Liver (tissue), 9 donors: ENCODE measurements around the gene ANKRD27. TPM values are rescaled to one million over a fixed set of nuclear protein-coding genes. Genes with fewer than 3 reads are reported as not detected.

ENCODE experiments used
- DNase-seq: peaks from one replicate; pipeline ENCODE4 v3.0.0-alpha.2; 2017; ENCODE audit warnings: low spot score
- H3K27ac ChIP-seq, 2 donors: one replicate each; pipeline ENCODE4 v1.7.0; 2013; ENCODE audit warnings: inconsistent platforms in 2 of 2, low read length in 2 of 2, control low read depth in 1 of 2, low read depth in 1 of 2, mild to moderate bottlenecking in 1 of 2
- H3K27me3 ChIP-seq, 4 donors: one replicate each; pipeline versions ENCODE4 v1.6.1 to v1.7.0; 2013; ENCODE audit warnings: low read length in 3 of 4, inconsistent platforms in 1 of 4, mild to moderate bottlenecking in 1 of 4, moderate library complexity in 1 of 4; ENCODE audit not compliant: control insufficient read depth in 4 of 4, insufficient read depth in 4 of 4
- H3K36me3 ChIP-seq, 4 donors: one replicate each; pipeline versions ENCODE4 v1.6.1 to v1.7.0; 2013; ENCODE audit warnings: low read length in 3 of 4, mild to moderate bottlenecking in 3 of 4, low read depth in 1 of 4, moderate library complexity in 1 of 4; ENCODE audit not compliant: control insufficient read depth in 4 of 4, insufficient read depth in 3 of 4
- H3K4me1 ChIP-seq, 4 donors: one replicate each; pipeline versions ENCODE4 v1.6.1 to v1.7.0; 2013; ENCODE audit warnings: low read length in 3 of 4, mild to moderate bottlenecking in 3 of 4, moderate library complexity in 1 of 4; ENCODE audit not compliant: control insufficient read depth in 4 of 4, insufficient read depth in 4 of 4
- H3K4me3 ChIP-seq, 3 donors: one replicate each; pipeline versions ENCODE4 v1.6.1 to v1.7.0; 2013; ENCODE audit warnings: low read length in 3 of 3, control low read depth in 1 of 3, low read depth in 1 of 3, mild to moderate bottlenecking in 1 of 3
- H3K9ac ChIP-seq, 2 donors: one replicate each; pipeline ENCODE4 v1.7.0; 2013; ENCODE audit warnings: low read length in 2 of 2, mild to moderate bottlenecking in 2 of 2, moderate library complexity in 2 of 2, control low read depth in 1 of 2, low read depth in 1 of 2
- H3K9me3 ChIP-seq, 4 donors: one replicate each; pipeline versions ENCODE4 v1.6.1 to v1.7.0; 2013; ENCODE audit warnings: low read length in 3 of 4; ENCODE audit not compliant: control insufficient read depth in 4 of 4
- EGR1 ChIP-seq, 2 donors: IDR thresholded peaks; 2 replicates each; pipeline ENCODE4 v1.6.1; 2016 to 2018; ENCODE audit warnings: antibody characterized with exemption in 2 of 2, low read depth in 2 of 2
- FOXA1 ChIP-seq: IDR thresholded peaks from 2 replicates; pipeline ENCODE4 v1.6.1; 2016; ENCODE audit warnings: antibody characterized with exemption
- FOXA2 ChIP-seq: IDR thresholded peaks from 2 replicates; pipeline ENCODE4 v1.6.1; 2016; ENCODE audit warnings: antibody characterized with exemption
- GABPA ChIP-seq, 2 donors: IDR thresholded peaks in 1 of 2; conservative IDR thresholded peaks in 1 of 2; 2 replicates each; pipeline ENCODE4 v1.6.1; 2016; ENCODE audit warnings: antibody characterized with exemption in 2 of 2, mild to moderate bottlenecking in 1 of 2, moderate library complexity in 1 of 2
- HNF4A ChIP-seq, 2 donors: conservative IDR thresholded peaks; 2 replicates each; pipeline ENCODE4 v1.6.1; 2016; ENCODE audit warnings: antibody characterized with exemption in 2 of 2, mild to moderate bottlenecking in 2 of 2
- JUND ChIP-seq, 2 donors: IDR thresholded peaks; 2 replicates each; pipeline ENCODE4 v1.6.1; 2016; ENCODE audit warnings: antibody characterized with exemption in 2 of 2
- NR2F2 ChIP-seq: IDR thresholded peaks from 2 replicates; pipeline ENCODE4 v1.6.1; 2016; ENCODE audit warnings: antibody characterized with exemption
- RAD21 ChIP-seq, 2 donors: IDR thresholded peaks; 2 replicates each; pipeline ENCODE4 v1.6.1; 2016; ENCODE audit warnings: antibody characterized with exemption in 2 of 2, mild to moderate bottlenecking in 2 of 2
- RXRA ChIP-seq, 2 donors: IDR thresholded peaks; 2 replicates each; pipeline ENCODE4 v1.6.1; 2017 to 2018; ENCODE audit warnings: antibody characterized with exemption in 2 of 2, mild to moderate bottlenecking in 1 of 2
- SP1 ChIP-seq: IDR thresholded peaks from 2 replicates; pipeline ENCODE4 v1.6.1; 2018; ENCODE audit warnings: antibody characterized with exemption, mild to moderate bottlenecking
- TAF1 ChIP-seq: conservative IDR thresholded peaks from 2 replicates; pipeline ENCODE4 v1.6.1; 2016; ENCODE audit warnings: antibody characterized with exemption, mild to moderate bottlenecking
- YY1 ChIP-seq: IDR thresholded peaks from 2 replicates; pipeline ENCODE4 v1.6.1; 2016; ENCODE audit warnings: antibody characterized with exemption, mild to moderate bottlenecking
- WGBS: extraction: QIAGEN DNeasy Blood & Tissue Kit; methylation state at CpG from one replicate; pipeline ENCODE4 v1.1.7; 2013; 5-methylcytosine and 5-hydroxymethylcytosine counted together
- polyA plus RNA-seq, 2 donors: library from polyadenylated mRNA; stranded (reverse) in 1 of 2; unstranded in 1 of 2; fragments of 200-250 nt in 1 of 2; fragments of >200 nt in 1 of 2; fragmentation: Nextera tagmentation in 1 of 2; extraction: Ambion mirVana in 1 of 2; gene quantifications; one replicate each; pipeline versions ENCODE4 v1.2.1 to v1.2.3, GENCODE V29; 2013 to 2015
- total RNA-seq, 2 donors: library from RNA; depleted of rRNA; stranded (reverse); fragments of >200 nt; gene quantifications; one replicate each; pipeline ENCODE4 v1.2.3, GENCODE V29; 2014
- TF ChIP-seq, protein P1 (sequence below): IDR thresholded peaks from 2 replicates; pipeline ENCODE4 v1.6.1; 2016; ENCODE audit warnings: antibody characterized with exemption
- TF ChIP-seq, protein P2 (sequence below): IDR thresholded peaks from 2 replicates; pipeline ENCODE4 v1.6.1; 2016; ENCODE audit warnings: antibody characterized with exemption
- TF ChIP-seq, protein P3 (sequence below): IDR thresholded peaks from 2 replicates; pipeline ENCODE4 v1.6.1; 2016; ENCODE audit warnings: antibody characterized with exemption
- TF ChIP-seq, protein P4 (sequence below): fragments of 150-350 bp; IDR thresholded peaks from 2 replicates; pipeline ENCODE4 v1.5.1; 2017; ENCODE audit warnings: improper control_type of control experiment, low read depth, low read length; ENCODE audit not compliant: missing input control
- TF ChIP-seq, protein P5 (sequence below): IDR thresholded peaks from 2 replicates; pipeline ENCODE4 v1.6.1; 2016; ENCODE audit warnings: antibody characterized with exemption, mild to moderate bottlenecking
- donor health status: healthy.
- donor health status: healthy.
- donor health status: healthy.
- donor health status: healthy.
- donor health status: healthy.

Gene ANKRD27
- total and polyA plus RNA-seq, 4 donors, result 3.4 to 14.2 (median 7.8) TPM

DNA sequence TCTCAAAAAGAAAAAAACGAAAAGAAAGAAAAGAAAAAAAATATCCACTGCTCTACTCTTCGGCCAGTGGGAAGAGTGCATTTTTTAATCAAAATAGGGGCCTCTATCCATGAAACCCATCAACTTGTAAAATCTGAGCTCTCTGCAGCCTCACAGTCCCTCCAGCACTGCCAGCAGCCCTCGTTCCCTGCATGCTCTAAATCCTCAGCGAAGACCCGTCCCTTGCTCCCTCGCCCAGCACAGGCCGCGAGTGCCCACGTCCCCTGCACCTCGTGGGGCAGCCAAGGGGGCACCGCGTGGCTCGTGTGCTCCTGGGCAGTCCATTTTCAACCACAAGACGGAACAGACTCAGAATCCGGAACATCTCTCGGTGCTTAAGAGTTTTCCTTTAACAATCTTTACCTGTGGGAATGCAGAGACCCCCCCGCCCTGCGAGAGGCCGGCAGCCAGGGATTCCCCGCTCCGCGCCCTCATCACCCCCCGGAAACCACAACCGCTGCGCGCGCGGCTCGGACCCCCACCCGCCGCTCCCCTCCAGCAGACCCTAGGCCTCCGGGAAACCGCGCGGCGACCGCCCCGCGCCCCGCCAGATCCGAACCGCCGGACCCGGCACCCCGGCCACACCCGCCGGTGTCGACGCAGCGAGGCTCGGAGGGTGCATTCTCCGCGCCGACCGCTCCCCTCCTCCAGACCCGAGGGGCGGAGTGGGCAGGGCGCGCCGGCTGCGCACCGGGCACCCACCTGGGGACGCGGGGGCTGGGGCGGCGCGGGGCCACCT, 638 bp downstream of the ANKRD27 start:
- Histone ChIP-seq H3K27me3 (peaks cover 0 to 3% (median 0%) of the 10 kb centered on the region in 4 donors), H3K27ac (peak overlapping the region; percentile 42 to 58), H3K9me3 (no peaks in the 10 kb centered on the region), H3K36me3 (no peaks in the 10 kb centered on the region), H3K4me3 (peak overlapping the region; percentile 64 to 93 (median 92)), H3K4me1 (peaks cover 9 to 38% (median 16%) of the 10 kb centered on the region in 4 donors), H3K9ac (no peak overlapping the region)
- no peak for DNase-seq
- WGBS, result 4% methylated on average over 67 of the region's 67 CpGs
- no peak for TF ChIP-seq RXRA (IDR thresholded peaks at IDR 0.05)
- no peak for TF ChIP-seq HNF4A (conservative IDR thresholded peaks at IDR 0.05)
- TF ChIP-seq, protein P1, sequence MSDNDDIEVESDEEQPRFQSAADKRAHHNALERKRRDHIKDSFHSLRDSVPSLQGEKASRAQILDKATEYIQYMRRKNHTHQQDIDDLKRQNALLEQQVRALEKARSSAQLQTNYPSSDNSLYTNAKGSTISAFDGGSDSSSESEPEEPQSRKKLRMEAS, result no peak
- no peak for TF ChIP-seq RAD21 (IDR thresholded peaks at IDR 0.05)
- TF ChIP-seq JUND (IDR thresholded peaks at IDR 0.05), result no peak
- no peak for TF ChIP-seq FOXA1
- no peak for TF ChIP-seq FOXA2
- TF ChIP-seq YY1, result no peak
- TF ChIP-seq, protein P2, sequence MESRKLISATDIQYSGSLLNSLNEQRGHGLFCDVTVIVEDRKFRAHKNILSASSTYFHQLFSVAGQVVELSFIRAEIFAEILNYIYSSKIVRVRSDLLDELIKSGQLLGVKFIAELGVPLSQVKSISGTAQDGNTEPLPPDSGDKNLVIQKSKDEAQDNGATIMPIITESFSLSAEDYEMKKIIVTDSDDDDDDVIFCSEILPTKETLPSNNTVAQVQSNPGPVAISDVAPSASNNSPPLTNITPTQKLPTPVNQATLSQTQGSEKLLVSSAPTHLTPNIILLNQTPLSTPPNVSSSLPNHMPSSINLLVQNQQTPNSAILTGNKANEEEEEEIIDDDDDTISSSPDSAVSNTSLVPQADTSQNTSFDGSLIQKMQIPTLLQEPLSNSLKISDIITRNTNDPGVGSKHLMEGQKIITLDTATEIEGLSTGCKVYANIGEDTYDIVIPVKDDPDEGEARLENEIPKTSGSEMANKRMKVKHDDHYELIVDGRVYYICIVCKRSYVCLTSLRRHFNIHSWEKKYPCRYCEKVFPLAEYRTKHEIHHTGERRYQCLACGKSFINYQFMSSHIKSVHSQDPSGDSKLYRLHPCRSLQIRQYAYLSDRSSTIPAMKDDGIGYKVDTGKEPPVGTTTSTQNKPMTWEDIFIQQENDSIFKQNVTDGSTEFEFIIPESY, result no peak
- no peak for TF ChIP-seq SP1
- TF ChIP-seq EGR1 (IDR thresholded peaks at IDR 0.05; ENCODE audit: low read depth in 2 of 2), result no peak
- no peak for TF ChIP-seq TAF1
- TF ChIP-seq, protein P3, sequence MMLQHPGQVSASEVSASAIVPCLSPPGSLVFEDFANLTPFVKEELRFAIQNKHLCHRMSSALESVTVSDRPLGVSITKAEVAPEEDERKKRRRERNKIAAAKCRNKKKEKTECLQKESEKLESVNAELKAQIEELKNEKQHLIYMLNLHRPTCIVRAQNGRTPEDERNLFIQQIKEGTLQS, result no peak
- TF ChIP-seq, protein P4, sequence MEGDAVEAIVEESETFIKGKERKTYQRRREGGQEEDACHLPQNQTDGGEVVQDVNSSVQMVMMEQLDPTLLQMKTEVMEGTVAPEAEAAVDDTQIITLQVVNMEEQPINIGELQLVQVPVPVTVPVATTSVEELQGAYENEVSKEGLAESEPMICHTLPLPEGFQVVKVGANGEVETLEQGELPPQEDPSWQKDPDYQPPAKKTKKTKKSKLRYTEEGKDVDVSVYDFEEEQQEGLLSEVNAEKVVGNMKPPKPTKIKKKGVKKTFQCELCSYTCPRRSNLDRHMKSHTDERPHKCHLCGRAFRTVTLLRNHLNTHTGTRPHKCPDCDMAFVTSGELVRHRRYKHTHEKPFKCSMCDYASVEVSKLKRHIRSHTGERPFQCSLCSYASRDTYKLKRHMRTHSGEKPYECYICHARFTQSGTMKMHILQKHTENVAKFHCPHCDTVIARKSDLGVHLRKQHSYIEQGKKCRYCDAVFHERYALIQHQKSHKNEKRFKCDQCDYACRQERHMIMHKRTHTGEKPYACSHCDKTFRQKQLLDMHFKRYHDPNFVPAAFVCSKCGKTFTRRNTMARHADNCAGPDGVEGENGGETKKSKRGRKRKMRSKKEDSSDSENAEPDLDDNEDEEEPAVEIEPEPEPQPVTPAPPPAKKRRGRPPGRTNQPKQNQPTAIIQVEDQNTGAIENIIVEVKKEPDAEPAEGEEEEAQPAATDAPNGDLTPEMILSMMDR, result no peak
- no peak for TF ChIP-seq NR2F2
- TF ChIP-seq GABPA (IDR thresholded peaks at IDR 0.05 in 1 of 2, conservative IDR thresholded peaks at IDR 0.05 in 1 of 2), result no peak
- TF ChIP-seq, protein P5, sequence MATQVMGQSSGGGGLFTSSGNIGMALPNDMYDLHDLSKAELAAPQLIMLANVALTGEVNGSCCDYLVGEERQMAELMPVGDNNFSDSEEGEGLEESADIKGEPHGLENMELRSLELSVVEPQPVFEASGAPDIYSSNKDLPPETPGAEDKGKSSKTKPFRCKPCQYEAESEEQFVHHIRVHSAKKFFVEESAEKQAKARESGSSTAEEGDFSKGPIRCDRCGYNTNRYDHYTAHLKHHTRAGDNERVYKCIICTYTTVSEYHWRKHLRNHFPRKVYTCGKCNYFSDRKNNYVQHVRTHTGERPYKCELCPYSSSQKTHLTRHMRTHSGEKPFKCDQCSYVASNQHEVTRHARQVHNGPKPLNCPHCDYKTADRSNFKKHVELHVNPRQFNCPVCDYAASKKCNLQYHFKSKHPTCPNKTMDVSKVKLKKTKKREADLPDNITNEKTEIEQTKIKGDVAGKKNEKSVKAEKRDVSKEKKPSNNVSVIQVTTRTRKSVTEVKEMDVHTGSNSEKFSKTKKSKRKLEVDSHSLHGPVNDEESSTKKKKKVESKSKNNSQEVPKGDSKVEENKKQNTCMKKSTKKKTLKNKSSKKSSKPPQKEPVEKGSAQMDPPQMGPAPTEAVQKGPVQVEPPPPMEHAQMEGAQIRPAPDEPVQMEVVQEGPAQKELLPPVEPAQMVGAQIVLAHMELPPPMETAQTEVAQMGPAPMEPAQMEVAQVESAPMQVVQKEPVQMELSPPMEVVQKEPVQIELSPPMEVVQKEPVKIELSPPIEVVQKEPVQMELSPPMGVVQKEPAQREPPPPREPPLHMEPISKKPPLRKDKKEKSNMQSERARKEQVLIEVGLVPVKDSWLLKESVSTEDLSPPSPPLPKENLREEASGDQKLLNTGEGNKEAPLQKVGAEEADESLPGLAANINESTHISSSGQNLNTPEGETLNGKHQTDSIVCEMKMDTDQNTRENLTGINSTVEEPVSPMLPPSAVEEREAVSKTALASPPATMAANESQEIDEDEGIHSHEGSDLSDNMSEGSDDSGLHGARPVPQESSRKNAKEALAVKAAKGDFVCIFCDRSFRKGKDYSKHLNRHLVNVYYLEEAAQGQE, result no peak
